HCT116 (cell line): ENCODE data around the gene PACS2.

Source experiments
- CTCF ChIP-seq, 3 experiments: fragments of 200-600 bp in 1 of 3; sonication (generic) in 1 of 3; IDR thresholded peaks in 2 of 3; conservative IDR thresholded peaks in 1 of 3; 2 replicates each; pipeline ENCODE4 v1.5.1; 2012 to 2017; ENCODE audit warnings: low read depth in 2 of 3, low read length in 2 of 3, antibody characterized with exemption in 1 of 3, borderline replicate concordance in 1 of 3, control low read depth in 1 of 3, mild to moderate bottlenecking in 1 of 3, mixed read lengths in 1 of 3, mixed run types in 1 of 3, moderate library complexity in 1 of 3; ENCODE audit not compliant: insufficient read depth in 1 of 3
- ELF1 ChIP-seq: IDR thresholded peaks from 2 replicates; pipeline ENCODE4 v1.6.1; 2012; ENCODE audit warnings: low read depth, borderline replicate concordance
- EZH2 ChIP-seq: fragments of 200-600 bp; sonication (generic); IDR thresholded peaks from 2 replicates; pipeline ENCODE4 v1.6.1; 2017; ENCODE audit warnings: antibody characterized with exemption, mixed run types
- MAX ChIP-seq: IDR thresholded peaks from 2 replicates; pipeline ENCODE4 v1.6.1; 2012
- ZFX ChIP-seq: fragments of 450-650 bp; IDR thresholded peaks from 2 replicates; pipeline ENCODE4 v1.6.1; 2017

- TF ChIP-seq CTCF (IDR thresholded peaks at IDR 0.05 in 2 of 3, conservative IDR thresholded peaks at IDR 0.05 in 1 of 3; ENCODE audit: borderline replicate concordance in 1 of 3, insufficient read depth in 1 of 3, low read depth in 2 of 3, low read length in 2 of 3), result no peak
- TF ChIP-seq ELF1, result no peak
- no peak for TF ChIP-seq ZFX
- TF ChIP-seq EZH2, result no peak
- TF ChIP-seq MAX, result no peak
Measured at GRCh38 chr14:105294142-105294597, 20.4 kb upstream of the PACS2 start.
